Measurements from ENCODE around the gene NUDT13.

NUDT13 gene

GRCh38 chr10:73166972-73167371 is 56.7 kb downstream of the NUDT13 start:
- no peak for DNase-seq (ENCODE audit: low read depth)

GRCh38 chr10:73167458-73167782 is 57.2 kb downstream of the NUDT13 start:
- DNase-seq (ENCODE audit: low read depth): no peak

- DNase-seq (ENCODE audit: low read depth): peak; percentile 70
These were observed 57.7 kb downstream of the NUDT13 start, which contains the start of the genes ECD and FAM149B1 for GRCh38 chr10:73167783-73168464. Gene ECD, minus strand, starts transcription at chr10:73168008. Its CDS starts 4,071 bp downstream, at chr10:73163937. Gene FAM149B1, plus strand, starts transcription at chr10:73168119. Its CDS starts 221 bp downstream, at chr10:73168340.

GRCh38 chr10:73168465-73168803 is 58.2 kb downstream of the NUDT13 start:
- DNase-seq (ENCODE audit: low read depth): no peak

- no peak for DNase-seq (ENCODE audit: low read depth)
These were observed 59.1 kb downstream of the NUDT13 start for GRCh38 chr10:73169320-73169719.

- DNase-seq (ENCODE audit: low read depth): no peak
These were observed 62.6 kb downstream of the NUDT13 start for GRCh38 chr10:73172867-73173266.

GRCh38 chr10:73174148-73174925 is 64.1 kb downstream of the NUDT13 start:
- DNase-seq (ENCODE audit: low read depth): no peak

Data from non-pigmented ciliary epithelial cell (primary cell).